HepG2 (cell line): ENCODE data around the gene IKBKE.

Experiments
- ARNT2 ChIP-seq: sonication (generic); formaldehyde crosslinking; IDR thresholded peaks from 2 replicates; pipeline ENCODE4 v1.8.0; 2022; ENCODE audit warnings: mild to moderate bottlenecking, low read depth, missing genetic modification reagents, moderate library complexity
- EZH2 ChIP-seq: conservative IDR thresholded peaks from 2 replicates; pipeline ENCODE4 v1.6.1; 2012; ENCODE audit warnings: mild to moderate bottlenecking, low read depth, low read length, moderate library complexity
- NR2F6 ChIP-seq, 2 experiments: IDR thresholded peaks; 2 replicates each; pipeline ENCODE4 v1.6.1; 2016; ENCODE audit warnings: antibody characterized with exemption in 1 of 2, mild to moderate bottlenecking in 1 of 2
- SETDB1 ChIP-seq: sonication (generic); formaldehyde crosslinking; IDR thresholded peaks from 2 replicates; pipeline ENCODE4 v1.5.1; 2020; ENCODE audit warnings: missing genetic modification reagents, mild to moderate bottlenecking, borderline replicate concordance
- ZC3H4 ChIP-seq: sonication (generic); formaldehyde crosslinking; IDR thresholded peaks from 2 replicates; pipeline ENCODE4 v1.4.0; 2020; ENCODE audit warnings: missing genetic modification reagents, borderline replicate concordance
- ZFP41 ChIP-seq: sonication (generic); formaldehyde crosslinking; IDR thresholded peaks from 2 replicates; pipeline ENCODE4 v1.4.0; 2020; ENCODE audit warnings: mild to moderate bottlenecking, missing genetic modification reagents, borderline replicate concordance

DNA sequence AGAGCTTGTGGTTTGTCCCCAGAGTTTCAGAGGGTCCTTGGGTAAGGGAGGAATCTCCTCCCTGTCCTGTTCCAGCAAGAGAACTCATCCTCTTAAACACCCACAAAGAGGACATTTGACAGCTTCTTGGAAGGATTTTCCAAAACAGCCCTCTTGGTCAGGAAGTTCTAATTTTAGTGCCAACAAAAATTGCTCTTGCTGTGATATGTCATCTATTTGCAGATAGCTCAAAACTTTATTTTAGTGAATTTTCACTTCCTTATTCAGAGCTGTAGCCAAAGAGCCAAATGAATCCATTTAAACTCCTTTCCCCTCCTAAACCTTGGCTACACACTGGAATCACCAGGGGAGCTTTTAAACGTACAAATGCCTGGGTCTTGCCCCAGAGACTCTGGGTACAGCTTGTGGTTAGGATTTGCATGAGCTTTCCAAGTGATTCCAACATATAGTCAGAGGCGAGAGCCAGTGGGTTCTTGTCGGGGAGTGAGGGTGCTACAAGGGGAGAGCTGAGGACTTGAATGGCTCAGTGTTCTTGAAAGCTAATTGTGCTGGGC lies 25.3 kb downstream of the IKBKE start:
- no peak for TF ChIP-seq ARNT2 (CRISPR knock-in tag)
- TF ChIP-seq ZC3H4 (CRISPR knock-in tag) = no peak
- TF ChIP-seq NR2F6 (IDR thresholded peaks at IDR 0.05) = no peak
- TF ChIP-seq NR2F6 (CRISPR knock-in tag; IDR thresholded peaks at IDR 0.05) = no peak
- no peak for TF ChIP-seq SETDB1
- no peak for TF ChIP-seq ZFP41 (CRISPR knock-in tag)
- TF ChIP-seq EZH2 = no peak
